Colonic mucosa (tissue), 4 donors: Measurements from ENCODE around the gene HOXD8. TPM values are rescaled to one million over a fixed set of nuclear protein-coding genes. Genes with fewer than 3 reads are reported as not detected.
A peak's percentile ranks its signal among the peaks of the same experiment; 100 is the strongest.

Source experiments
- DNase-seq: peaks from one replicate; pipeline ENCODE4 v3.0.0-alpha.2; 2020
- H3K27ac ChIP-seq: fragments of 200-600 bp; one replicate; pipeline ENCODE4 v1.8.0; 2021
- H3K27me3 ChIP-seq: fragments of 200-600 bp; one replicate; pipeline ENCODE4 v1.8.0; 2021
- H3K36me3 ChIP-seq: fragments of 200-600 bp; one replicate; pipeline ENCODE4 v1.8.0; 2021
- H3K4me1 ChIP-seq: fragments of 200-600 bp; one replicate; pipeline ENCODE4 v1.8.0; 2021; ENCODE audit warnings: mild to moderate bottlenecking
- H3K4me3 ChIP-seq: fragments of 200-600 bp; one replicate; pipeline ENCODE4 v1.8.0; 2021
- H3K9ac ChIP-seq, 2 donors: one replicate each; pipeline ENCODE4 v1.7.0; 2013; ENCODE audit warnings: control low read depth in 2 of 2, low read depth in 2 of 2, low read length in 2 of 2
- H3K9me3 ChIP-seq: fragments of 200-600 bp; one replicate; pipeline ENCODE4 v1.8.0; 2021
- CTCF ChIP-seq: fragments of 200-600 bp; IDR thresholded peaks from one replicate; pipeline ENCODE4 v1.8.0; 2022; ENCODE audit warnings: antibody characterized with exemption, mild to moderate bottlenecking
- intact Hi-C: fragments of 100-400 bp; cut with DNase I; formaldehyde crosslinking; loops from one replicate; pipeline ENCODE4 v1.14.1; 2022
- total RNA-seq, 2 donors: library from RNA; stranded (reverse); fragmentation: NEBNext Ultra II Directional in 1 of 2; extraction: Animal tissue kit (Norgen Biotek cat#: 25700) in 1 of 2; gene quantifications; one replicate each; pipeline ENCODE4 v1.2.1, GENCODE V29; 2021
- donor health status: healthy.
- donor health status: DM: no; HTN: no; CAD: no.
- donor health status: DM: no; HTN: no; CAD: no.

Gene HOXD8
- total RNA-seq, 2 donors from 2014 or later: 3.1 to 4.6 TPM

GRCh38 chr2:176171351-176172006 is 42.0 kb downstream of the HOXD8 start:
- no peak for DNase-seq
- H3K4me3 ChIP-seq: no peak overlapping the region
- no peak overlapping the region for H3K9ac ChIP-seq
- no peak for TF ChIP-seq CTCF
- no peaks in the 10 kb centered on the region for H3K4me1 ChIP-seq
- H3K27me3 ChIP-seq: peaks cover 17% of the 10 kb centered on the region
- H3K9me3 ChIP-seq: no peaks in the 10 kb centered on the region
- no peak overlapping the region for H3K27ac ChIP-seq
- intact Hi-C loops: no loop called here
- H3K36me3 ChIP-seq: no peaks in the 10 kb centered on the region

GRCh38 chr2:176172007-176172894 is 42.7 kb downstream of the HOXD8 start:
- no peak overlapping the region for H3K4me3 ChIP-seq
- no peaks in the 10 kb centered on the region for H3K36me3 ChIP-seq
- H3K27me3 ChIP-seq: peaks cover 17% of the 10 kb centered on the region
- no peaks in the 10 kb centered on the region for H3K9me3 ChIP-seq
- TF ChIP-seq CTCF: no peak
- DNase-seq: no peak
- intact Hi-C loops: no loop called here
- H3K9ac ChIP-seq: no peak overlapping the region
- H3K4me1 ChIP-seq: no peaks in the 10 kb centered on the region
- no peak overlapping the region for H3K27ac ChIP-seq

- H3K27me3 ChIP-seq: peaks cover 17% of the 10 kb centered on the region
- no peak overlapping the region for H3K9ac ChIP-seq
- H3K9me3 ChIP-seq: no peaks in the 10 kb centered on the region
- no peak for DNase-seq
- intact Hi-C loops: no loop called here
- TF ChIP-seq CTCF: no peak
- H3K36me3 ChIP-seq: no peaks in the 10 kb centered on the region
- H3K4me3 ChIP-seq: no peak overlapping the region
- no peaks in the 10 kb centered on the region for H3K4me1 ChIP-seq
- H3K27ac ChIP-seq: no peak overlapping the region
Measured at GRCh38 chr2:176172895-176173566, 43.5 kb downstream of the HOXD8 start.

- H3K36me3 ChIP-seq: no peaks in the 10 kb centered on the region
- intact Hi-C loops: no loop called here
- no peak for TF ChIP-seq CTCF
- no peak for DNase-seq
- H3K27me3 ChIP-seq: peaks cover 21% of the 10 kb centered on the region
- no peaks in the 10 kb centered on the region for H3K4me1 ChIP-seq
- H3K4me3 ChIP-seq: peak overlapping the region; percentile 16
- no peaks in the 10 kb centered on the region for H3K9me3 ChIP-seq
- no peak overlapping the region for H3K9ac ChIP-seq
- H3K27ac ChIP-seq: no peak overlapping the region
Measured at GRCh38 chr2:176173567-176174381, 44.3 kb downstream of the HOXD8 start.

GRCh38 chr2:176174382-176174823 is 44.9 kb downstream of the HOXD8 start:
- H3K4me3 ChIP-seq: peak overlapping the region; percentile 16
- H3K27ac ChIP-seq: peak overlapping the region; percentile 3
- no peak for DNase-seq
- peak overlapping the region in 1 of 2 donors; percentile 26 for H3K9ac ChIP-seq
- no peaks in the 10 kb centered on the region for H3K4me1 ChIP-seq
- no peaks in the 10 kb centered on the region for H3K9me3 ChIP-seq
- no peak for TF ChIP-seq CTCF
- intact Hi-C loops: no loop called here
- H3K27me3 ChIP-seq: peaks cover 21% of the 10 kb centered on the region
- H3K36me3 ChIP-seq: no peaks in the 10 kb centered on the region
